HT1080 (cell line): ENCODE results near the gene COL15A1. TPM values are rescaled to one million over a fixed set of nuclear protein-coding genes. Genes with fewer than 3 reads are reported as not detected.
A peak's percentile ranks its signal among the peaks of the same experiment; 100 is the strongest.

Source experiments
- DNase-seq: peaks from one replicate; pipeline ENCODE4 v3.0.0-alpha.2; 2015; ENCODE audit warnings: low read depth
- total RNA-seq: library from RNA; depleted of rRNA; stranded (reverse); fragments of >200 nt; shearing (Covaris generic); gene quantifications from 2 replicates; pipeline ENCODE4 v1.2.3, GENCODE V29; 2014; rRNA removed

Gene COL15A1
- total RNA-seq, 1 experiment from 2014 or later, result 0.14 TPM

- DNase-seq, result peak; percentile 93
Measured at GRCh38 chr9:99104459-99105151, 160.9 kb downstream of the COL15A1 start, which contains the start of gene TGFBR1. Gene TGFBR1, plus strand, starts transcription at chr9:99105113. Its CDS starts 93 bp downstream, at chr9:99105206.

- DNase-seq, result peak; percentile 55
Measured at GRCh38 chr9:99105152-99106043, 161.7 kb downstream of the COL15A1 start.

- DNase-seq, result no peak
Measured at GRCh38 chr9:99106044-99106375, 162.3 kb downstream of the COL15A1 start.

GRCh38 chr9:99107421-99107820 is 163.7 kb downstream of the COL15A1 start:
- DNase-seq, result no peak

GRCh38 chr9:99108131-99108530 is 164.4 kb downstream of the COL15A1 start:
- no peak for DNase-seq

- peak; percentile 54 for DNase-seq
Measured at GRCh38 chr9:99109522-99109921, 165.8 kb downstream of the COL15A1 start.

- no peak for DNase-seq
Measured at GRCh38 chr9:99112750-99113413, 169.2 kb downstream of the COL15A1 start.

GRCh38 chr9:99113414-99114048 is 169.8 kb downstream of the COL15A1 start:
- DNase-seq, result no peak

- DNase-seq, result no peak
Measured at GRCh38 chr9:99114049-99114440, 170.3 kb downstream of the COL15A1 start.

GRCh38 chr9:99114846-99115500 is 171.3 kb downstream of the COL15A1 start:
- no peak for DNase-seq

- DNase-seq, result no peak
Measured at GRCh38 chr9:99116003-99116411, 172.3 kb downstream of the COL15A1 start.

- DNase-seq, result no peak
Measured at GRCh38 chr9:99118782-99119466, 175.2 kb downstream of the COL15A1 start.

GRCh38 chr9:99119976-99120655 is 176.4 kb downstream of the COL15A1 start:
- DNase-seq, result no peak

Other genes starting within 250 kb of the COL15A1 start
- gene GABBR2, start 235.0 kb upstream of the COL15A1 start, total RNA-seq, result 1.9 and 3.7 TPM in 2 replicates
- gene ANKS6, start 147.4 kb upstream of the COL15A1 start, total RNA-seq, result 20.5 and 25.7 TPM in 2 replicates
- 0.10 and 0.30 TPM in 2 replicates for gene GALNT12, start 136.2 kb upstream of the COL15A1 start, total RNA-seq
- 13.8 and 20.6 TPM in 2 replicates for gene TGFBR1, start 161.2 kb downstream of the COL15A1 start, total RNA-seq